GM21529 (cell line): ENCODE results near the gene G6PD.
"Not testable (repeated sequence)": the region's sequence is repeated elsewhere in the genome, so short reads cannot be mapped to it uniquely, and the experiment has no call there.

Source experiments
- ATAC-seq: cut with Tn5 transposase; IDR thresholded peaks from one replicate; pipeline ENCODE4 v1.9.1; 2021; ENCODE audit not compliant: unreplicated experiment

The G6PD gene

DNA sequence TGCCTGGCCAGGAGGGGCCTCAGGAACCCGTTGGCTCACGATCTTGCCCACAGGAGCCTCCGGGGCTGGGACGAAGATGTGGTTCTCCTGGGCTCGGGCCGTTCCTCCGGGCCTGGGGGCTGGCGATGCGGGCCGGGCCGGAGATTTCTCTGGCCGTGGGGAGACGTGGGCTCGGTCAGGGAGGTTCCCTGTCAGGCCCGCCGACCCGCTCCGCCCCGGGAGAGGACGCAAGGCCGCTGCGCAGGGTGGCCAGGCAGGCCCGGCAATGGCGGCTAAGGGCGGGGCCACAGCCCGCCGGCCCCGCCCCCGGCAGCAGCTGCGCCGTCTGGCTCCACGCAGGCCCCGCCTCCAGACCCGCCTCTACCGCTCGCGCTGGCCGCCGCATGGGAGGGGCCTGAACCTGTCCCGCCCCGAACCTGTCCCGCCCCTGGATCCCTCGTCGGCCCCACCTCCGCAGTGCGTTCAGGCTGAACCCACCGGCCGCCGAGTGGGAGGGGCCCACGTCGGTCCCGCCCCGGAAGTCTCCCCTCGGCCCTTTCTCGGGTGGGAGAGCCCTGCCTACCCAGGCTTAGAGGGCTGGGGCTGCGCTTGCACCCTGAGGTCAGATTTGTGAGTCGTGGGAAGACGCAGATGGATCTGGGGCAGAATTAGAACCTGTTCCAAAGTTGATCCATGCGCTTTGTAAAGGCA is 30.5 kb downstream of the G6PD start, which contains the start of gene FAM3A:
Gene FAM3A (minus strand): TSS at position 267 of the 690 bp plus-strand sequence. CDS start 460 bp downstream, outside the sequence.
- ATAC-seq: peak; percentile 87

DNA sequence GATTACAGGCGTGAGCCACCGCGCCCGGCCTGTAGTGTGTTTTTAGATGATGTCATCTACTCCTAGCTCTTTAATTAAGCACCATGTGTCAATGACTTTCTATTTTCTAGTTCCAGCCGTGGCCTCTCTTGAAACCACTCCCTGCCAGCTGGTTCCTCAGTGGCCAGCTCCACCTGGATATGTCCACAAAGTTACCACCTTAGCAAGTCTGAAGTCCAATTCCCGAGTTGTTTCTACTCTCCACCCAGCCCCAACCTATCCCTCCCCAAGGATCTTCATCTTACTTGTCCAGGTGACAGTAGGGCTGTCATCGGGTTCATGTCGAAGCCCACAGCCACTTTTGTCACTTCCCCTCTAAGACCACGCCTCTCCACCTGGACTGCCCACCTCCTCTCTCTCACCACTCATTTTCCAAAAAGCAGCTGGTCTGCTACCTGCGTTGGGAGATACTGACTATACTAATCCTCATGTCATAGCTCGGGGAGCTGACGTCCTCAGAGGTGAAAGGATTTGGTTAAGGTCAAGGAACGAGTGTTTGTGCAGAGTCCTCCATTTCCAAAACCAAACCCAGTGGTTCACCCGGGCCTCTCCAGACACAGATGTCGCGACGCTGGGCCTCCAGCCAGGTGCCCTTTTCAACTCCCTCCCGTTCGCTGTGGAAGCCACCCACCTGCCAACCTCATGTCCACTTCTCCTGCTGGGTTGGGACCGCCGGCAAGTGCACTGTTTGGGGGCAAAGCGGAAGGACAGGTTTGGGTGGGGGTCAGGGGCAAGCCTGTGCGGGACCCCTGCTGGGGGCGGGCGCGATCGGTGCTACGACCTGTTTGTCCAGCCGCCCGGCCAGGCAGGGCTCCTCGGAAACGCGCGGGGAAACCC is 31.3 kb downstream of the G6PD start:
- ATAC-seq: no peak

DNA sequence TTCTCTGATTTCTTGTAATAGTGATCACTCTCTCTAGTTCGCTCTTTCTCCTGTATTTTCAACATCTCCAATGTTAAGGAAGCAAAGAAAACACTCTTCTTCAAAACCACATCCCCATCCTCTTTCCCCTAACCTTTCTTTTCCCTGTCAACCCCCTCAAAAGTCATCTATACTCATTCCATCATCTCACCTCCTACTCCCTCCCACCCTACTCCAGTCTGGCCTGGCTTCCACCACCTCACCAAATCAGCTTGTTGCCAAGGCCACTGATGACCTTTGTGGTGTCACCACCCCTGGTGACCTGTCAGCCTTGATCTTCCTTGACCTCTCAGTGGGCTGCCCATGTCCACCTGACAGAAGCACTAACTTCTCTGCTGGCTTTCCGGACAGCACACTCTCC is 32.9 kb downstream of the G6PD start:
- ATAC-seq: no peak

DNA sequence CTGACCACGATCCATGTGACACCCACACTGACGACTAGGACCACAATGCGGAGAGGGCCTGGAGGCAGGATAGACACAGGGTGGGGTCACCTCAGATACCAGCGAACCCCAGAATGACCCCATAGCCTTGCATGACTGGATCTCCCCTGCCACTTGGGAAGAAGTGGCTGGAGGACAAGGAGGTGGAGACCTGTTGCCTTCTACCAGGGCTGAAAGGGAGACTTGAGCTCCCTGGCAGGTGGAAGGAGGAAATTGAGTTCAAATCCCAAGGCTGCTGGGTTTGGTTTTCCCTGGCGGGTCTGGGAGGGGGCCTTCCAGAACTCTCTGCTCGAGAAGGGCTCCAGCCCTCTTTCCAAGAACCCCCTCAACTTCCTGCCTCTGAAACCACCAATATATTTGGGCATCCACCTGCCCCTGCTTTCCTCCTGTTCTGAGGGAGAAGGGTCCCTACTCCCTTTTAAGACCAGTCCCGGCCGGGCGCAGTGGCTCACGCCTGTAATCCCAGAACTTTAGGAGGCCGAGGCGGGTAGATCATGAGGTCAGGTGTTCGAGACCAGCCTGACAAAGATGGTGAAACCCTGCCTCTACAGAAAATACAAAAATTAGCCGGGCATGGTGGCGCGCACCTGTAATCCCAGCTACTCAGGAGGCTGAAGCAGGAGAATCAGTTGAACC is 33.6 kb downstream of the G6PD start:
- no peak for ATAC-seq

DNA sequence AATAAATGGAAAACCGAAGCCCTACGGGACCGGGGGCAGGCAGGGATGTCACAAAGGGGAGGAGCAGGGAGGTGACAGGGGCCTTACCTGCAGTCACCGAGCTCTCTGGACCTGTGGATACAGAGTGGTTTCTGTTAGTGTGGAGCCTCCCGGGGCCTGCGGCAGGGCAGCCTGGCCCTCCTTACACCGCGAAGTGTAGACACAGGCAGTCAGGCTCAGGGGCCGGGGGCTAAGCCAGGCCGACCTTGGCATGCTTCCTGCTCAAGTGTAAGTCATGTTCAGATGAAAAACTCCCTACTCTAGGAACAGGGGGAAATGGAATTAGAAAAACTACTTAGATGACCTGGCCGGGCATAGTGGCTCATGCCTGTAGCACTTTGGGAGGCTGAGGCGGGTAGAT is 34.9 kb downstream of the G6PD start:
- ATAC-seq: no peak

DNA sequence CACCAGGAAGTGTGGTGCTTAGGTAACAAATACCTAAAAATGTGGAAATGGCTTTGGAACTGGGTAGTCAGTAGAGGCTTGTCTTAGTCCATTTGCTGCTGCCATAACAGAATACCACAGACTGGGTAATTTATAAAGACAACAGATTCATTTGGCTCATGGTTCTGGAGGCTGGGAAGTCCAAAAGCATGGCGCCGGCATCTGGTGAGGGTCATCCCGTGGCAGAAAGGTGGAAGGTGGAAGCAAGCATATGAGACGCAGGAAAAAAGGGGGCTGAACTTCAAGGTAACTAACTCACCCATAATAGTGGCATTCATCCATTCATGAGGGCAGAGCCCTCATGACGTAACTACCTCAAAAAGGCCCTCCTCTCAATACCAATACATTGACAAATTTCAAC is 37.2 kb downstream of the G6PD start:
- no peak for ATAC-seq

DNA sequence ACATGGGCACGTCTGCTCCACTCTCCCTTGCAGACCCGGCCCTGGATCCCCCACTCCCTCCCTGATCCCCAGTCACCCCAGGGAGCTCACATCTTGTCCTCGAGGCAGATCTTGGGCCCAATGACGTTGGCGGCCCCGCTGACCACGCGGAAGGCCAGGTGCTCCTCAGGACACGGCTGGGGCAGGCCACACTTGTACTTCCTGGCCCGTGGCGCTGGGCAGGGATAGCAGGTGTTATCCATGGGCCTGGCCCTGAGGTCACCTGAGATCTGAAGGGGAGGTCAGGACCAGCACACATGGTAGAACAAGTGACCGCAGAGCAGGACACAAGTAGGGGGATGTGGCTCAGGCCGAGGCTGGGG is 38.3 kb downstream of the G6PD start:
- no peak for ATAC-seq

DNA sequence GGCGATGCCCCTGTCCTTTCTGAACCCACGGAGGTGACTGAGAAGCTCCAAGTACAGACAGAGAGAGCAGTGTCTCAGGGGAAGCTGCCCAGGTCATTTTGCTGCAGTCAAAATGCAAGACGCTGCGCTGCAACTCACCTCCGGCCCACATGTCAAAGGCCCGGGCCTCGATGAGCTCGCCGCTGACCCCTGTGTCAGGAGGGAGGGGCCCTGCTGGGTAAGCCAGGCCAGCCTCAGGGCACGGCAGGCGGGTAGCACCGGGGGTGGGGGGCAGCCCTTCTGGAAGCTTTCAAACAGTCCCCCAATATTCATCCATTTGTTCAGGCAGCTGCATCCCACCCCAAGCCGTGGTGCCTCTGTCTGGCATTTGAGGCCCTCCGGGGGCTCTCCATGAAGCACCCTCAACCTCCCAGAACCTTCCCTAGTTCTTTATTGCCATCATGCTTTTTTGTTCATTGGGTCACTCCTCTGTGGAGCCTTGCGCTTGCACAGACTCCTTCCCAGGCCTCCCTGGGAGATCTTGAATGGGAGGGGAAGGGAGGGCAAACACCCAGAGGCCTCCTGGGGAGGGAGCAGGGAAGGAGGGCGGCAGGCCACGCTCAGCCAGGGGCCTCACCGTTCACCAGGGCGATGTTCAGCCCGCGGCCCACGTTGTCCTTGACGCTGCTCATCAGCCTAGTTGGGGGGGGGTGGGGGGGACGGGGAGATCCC is 38.8 kb downstream of the G6PD start:
- ATAC-seq: no peak

DNA sequence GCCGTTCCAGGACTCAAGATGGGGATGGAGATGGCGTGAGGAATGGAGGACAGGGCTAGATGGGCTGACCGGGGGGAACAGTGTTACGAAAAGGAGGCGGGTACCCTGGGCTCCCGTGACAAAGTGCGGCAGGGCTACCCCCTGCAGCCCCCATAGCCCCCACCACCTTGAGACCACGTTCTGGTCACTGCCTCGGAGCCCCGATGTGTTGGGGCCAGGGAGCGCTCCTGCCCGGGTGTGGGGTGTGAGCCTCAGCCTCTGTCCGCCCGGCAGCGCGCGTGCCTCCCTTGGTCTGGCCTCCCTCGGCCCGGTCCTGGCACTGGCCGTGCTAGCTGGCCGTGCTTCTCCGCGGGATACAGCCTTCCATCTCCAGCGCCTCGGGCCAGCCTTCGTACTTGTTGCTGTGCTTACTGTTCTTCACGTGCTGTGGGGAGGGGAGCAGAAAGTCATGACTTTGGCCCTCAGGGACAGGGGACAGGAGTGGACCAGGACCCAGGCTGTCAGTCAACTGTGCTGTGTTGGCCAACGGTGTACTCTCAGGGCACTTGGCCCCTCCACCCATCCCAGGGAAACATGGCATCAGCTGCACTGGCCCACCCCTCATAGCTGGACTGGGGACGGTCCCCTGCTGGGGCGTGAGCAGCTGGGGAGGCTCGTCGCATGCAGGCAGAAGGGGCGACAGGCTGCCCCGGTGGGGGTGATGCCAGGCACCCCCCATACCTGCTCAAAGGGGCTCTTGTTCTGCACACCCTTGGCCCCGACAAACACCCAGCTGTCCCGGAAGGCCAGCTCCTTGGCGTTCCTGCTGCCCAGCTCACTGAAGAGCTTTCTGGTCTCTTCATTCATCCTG is 39.9 kb downstream of the G6PD start:
- no peak for ATAC-seq

DNA sequence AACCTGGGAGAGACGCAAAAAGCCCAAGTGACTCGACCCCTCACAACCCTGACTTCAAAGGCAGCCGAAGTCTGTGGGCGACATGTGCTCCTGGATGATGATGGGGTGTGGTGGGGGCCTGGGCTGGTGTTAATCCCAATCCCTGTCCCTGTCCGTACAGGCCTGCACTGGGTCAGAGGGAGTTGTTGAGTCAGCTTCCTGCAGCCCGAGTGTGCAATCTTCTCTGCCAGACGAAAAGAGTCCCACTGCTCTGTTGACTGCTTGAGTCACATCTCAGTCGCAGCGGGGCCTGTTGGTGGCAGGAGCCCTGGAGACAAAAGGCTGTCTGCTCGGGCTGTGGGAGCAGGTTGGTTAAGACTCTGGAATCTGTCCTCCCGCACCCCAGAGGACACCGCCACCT is 40.9 kb downstream of the G6PD start:
- ATAC-seq: no peak

DNA sequence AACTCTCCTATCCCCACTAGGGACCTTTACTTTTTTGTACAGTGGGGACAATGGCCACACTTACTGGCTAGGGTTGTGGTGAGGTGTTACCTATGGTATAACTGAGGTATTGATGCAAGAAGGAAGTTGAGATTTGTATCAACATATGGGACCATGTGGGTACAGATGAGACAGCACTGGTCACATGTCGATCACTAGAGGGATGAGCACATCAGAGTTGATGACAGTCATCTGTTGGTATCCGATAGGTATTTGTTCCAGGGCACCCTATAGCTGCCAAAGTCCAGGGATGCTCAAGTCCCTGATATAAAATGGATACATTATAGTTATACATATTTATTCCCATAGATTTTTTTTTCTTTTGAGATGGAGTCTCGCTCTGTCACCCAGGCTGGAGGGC is 43.7 kb downstream of the G6PD start:
- ATAC-seq: no peak

DNA sequence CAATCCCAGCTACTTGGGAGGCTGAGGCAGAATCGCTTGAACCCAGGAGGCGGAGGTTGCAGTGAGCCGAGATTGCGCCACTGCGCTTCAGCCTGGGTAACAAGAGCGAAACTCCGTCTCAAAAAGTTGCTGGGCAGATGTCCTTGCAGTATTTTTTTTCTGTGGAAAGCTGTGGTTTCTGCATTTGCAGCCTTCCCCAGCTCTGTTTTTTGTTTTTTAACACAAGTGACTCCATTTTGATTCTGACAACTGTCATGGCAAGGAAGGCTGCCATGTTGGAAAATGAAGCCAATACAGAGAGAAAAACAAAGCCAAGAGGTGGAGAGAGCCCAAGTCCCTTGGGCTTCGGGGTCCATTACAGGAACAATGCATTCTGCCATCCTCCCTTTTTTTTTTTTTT is 44.5 kb downstream of the G6PD start:
- no peak for ATAC-seq

DNA sequence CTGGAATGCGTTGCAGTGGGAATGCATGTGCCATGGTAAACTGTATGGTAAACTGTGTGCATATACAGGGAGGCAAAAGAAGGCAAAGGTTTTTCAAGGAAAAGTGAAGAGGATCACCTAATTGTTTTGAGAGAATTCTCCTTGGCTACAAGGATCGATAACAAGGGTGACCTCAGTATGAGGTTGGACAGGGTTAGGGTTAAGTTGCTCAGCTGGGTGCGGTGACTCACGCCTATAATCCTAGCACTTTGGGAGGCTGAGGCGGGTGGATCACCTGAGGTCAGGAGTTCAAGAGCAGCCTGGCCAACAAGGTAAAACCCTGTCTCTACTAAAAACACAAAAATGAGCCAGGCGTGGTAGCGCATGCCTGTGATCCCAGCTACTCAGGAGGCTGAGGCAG is 45.2 kb downstream of the G6PD start:
- not testable (repeated sequence) for ATAC-seq

DNA sequence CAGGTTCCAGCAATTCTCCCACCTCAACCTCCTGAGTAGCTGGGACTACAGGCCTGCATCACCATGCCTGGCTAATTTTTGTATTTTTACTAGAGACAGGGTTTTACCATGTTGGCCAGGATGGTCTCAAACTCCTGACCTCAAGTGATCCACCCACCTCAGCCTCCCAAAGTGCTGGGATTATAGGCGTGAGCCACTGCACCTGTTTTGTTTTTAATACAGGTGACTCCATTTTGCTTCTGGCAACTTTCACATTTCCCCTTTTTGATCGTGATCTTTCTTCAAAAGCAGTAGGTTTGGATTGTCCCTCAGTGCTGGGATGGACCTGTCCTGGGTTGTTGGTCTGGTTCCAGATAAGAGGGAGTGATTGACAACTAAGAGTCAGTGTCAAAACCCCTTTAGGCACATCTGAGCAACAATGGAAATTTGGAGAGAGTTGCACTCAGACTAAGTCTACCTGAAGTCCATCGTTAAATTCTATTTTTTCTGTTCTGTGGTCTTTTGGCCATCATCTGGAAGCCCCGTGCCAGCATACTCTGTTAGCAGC is 50.0 kb downstream of the G6PD start:
- not testable (repeated sequence) for ATAC-seq

DNA sequence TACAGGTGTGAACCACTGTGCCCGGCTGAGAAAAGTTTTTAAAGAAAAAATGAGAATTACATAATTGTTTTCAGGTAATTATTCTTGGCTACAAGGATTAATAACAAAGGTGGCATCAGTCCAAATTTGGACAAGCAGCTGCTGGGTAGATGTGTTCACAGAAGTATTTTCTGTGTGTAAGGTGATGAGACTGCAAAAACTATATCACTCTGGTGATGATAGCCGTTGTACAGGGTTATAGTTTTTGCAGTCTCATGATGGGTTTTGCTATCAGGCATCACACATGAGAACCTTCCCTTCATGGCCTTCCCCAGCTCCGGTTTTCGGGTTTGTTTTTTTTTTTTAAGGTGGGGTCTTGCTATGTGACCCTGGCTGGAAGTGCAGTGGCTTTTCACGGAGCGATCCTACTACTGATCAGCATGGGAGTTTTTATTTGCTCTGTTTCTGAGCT is 51.1 kb downstream of the G6PD start:
- no peak for ATAC-seq

DNA sequence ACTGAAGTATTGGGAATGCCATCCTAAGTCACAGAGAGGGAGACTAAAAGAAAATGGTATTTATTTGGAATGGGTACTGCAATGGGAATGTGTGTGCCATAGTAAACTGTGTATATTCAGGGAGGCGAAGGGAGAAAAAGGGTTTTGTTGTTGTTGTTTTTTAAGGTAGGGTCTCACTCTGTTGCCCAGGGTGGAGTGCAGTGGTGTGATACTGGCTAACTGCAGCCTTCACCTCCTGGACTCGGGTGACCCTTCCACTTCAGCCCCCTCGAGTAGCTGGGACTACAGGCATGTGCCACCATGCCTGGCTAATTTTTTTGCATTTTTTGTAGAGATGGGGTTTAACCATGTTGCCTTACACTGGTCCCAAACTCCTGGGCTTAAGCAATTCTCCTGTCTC is 51.9 kb downstream of the G6PD start:
- no peak for ATAC-seq

DNA sequence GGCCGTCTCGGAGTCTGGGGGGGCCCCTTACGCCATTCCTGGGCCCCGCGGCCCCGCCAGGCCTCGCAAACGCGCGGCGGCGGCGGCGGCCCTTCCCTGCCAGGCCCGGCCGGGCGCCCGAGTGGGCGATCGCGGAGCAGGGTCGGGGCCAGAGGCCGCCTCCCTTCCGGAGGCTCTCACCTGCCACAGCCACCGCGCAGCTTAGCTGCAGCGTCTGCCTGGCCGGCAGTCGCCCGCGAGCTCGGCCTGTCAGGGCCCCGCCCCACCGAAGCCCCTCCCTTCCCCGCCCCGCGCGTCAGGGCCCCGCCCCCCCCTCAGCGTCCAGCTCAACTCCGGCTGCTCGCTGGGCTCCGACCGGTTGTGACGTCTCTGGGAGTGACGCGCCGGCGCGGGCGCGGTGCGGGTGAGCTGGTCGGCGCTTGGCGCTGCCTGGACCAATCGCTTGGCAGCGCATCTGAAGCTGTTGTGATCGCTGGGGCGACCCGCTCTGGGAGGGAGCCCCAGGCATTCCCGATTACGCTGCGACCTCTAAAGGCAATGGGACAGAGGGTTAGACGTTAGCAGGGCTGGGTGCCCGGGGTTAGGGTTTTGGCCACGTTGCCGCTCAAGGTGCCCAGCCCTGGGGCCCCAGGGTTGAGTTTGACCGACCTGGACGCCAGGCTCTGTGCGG is 56.1 kb downstream of the G6PD start, which contains the start of gene SLC10A3:
Gene SLC10A3 (minus strand): TSS at position 216 of the 670 bp plus-strand sequence. CDS start 1,689 bp downstream, outside the sequence.
- peak; percentile 81 for ATAC-seq

DNA sequence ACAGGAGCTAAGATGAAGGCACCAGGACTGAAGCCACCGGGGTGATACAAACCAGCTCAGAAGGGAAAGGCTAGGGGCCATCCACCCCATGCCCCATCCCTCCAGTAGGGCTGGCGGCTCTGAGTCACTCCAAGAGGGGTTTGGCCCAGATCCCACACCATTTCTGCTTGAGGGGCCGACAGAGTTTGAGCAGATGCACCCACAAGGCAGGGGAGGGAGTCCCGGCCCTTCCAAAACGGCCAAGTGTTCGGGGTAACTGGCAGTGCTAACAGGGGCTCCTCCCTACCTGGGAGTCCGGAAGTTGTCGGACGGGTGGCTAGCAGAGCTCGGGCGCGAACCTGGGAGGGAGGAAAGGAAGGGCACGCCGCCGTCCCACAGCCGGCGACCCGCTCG is 56.6 kb downstream of the G6PD start:
- ATAC-seq: peak; percentile 20

DNA sequence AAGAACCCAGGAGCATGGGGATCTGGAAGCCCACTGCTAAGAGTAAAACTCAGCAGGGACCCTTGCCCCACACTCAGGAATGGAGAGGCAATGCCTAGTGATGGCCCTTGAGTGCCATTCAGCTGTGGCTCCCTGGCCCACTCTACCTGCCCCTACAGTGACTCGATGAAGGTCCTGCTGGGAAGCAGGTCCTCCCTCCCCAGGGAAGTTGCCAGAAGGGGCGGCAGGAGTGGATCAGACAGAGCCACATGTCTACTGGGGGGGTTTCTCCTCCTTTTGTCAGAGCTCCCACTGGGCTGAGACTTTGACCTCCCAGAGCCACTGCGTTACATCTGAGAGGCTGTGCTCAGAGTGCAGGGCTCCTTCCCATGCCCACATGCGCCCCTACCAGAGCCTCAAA is 57.5 kb downstream of the G6PD start:
- ATAC-seq: no peak
